ENCODE measurements around the gene CECR2.

The CECR2 gene

DNA sequence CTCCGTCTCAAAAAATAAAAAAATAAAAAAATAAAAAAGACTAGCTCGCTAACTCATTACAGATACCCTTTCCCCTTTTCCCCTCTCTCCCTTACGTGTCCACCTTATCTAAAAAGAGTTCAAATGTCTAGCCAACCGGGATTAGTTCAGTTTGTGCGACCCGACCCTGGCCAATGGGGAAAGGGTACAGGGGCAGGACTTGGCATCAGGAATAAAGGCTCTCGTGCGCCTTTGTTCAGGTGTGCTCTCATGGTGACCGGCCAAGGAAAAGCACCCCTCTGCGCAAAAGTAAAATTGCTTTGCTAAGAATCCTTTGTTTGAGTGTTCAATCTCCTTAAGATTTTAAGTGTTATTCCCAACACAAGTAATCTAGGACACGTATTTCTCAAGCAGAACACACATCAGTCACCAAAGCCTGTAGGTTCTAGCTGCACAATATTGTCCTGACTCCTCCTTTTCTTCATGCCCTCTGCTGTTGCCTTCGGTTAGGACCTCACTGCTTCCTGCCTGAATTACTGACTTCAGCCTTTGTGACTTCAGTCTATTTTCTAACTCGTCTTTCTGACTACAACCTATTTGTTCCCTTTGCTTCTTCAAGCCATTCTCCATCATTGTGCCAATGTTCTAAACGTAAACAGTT is 20.7 kb upstream of the CECR2 start:
- TF ChIP-seq SIN3A (IDR thresholded peaks at IDR 0.05; ENCODE audit: borderline replicate concordance, insufficient read depth, low read length) (no peak), FOXP2 (optimal IDR thresholded peaks at IDR 0.05; ENCODE audit: borderline replicate concordance, extremely low read depth, extremely low read length, insufficient read depth) (no peak), TAF1 (IDR thresholded peaks at IDR 0.05; ENCODE audit: borderline replicate concordance, insufficient read depth, low read length) (no peak), POLR2AphosphoS5 (IDR thresholded peaks at IDR 0.05; ENCODE audit: low read depth, low read length) (no peak)
- TF ChIP-seq, protein P1, sequence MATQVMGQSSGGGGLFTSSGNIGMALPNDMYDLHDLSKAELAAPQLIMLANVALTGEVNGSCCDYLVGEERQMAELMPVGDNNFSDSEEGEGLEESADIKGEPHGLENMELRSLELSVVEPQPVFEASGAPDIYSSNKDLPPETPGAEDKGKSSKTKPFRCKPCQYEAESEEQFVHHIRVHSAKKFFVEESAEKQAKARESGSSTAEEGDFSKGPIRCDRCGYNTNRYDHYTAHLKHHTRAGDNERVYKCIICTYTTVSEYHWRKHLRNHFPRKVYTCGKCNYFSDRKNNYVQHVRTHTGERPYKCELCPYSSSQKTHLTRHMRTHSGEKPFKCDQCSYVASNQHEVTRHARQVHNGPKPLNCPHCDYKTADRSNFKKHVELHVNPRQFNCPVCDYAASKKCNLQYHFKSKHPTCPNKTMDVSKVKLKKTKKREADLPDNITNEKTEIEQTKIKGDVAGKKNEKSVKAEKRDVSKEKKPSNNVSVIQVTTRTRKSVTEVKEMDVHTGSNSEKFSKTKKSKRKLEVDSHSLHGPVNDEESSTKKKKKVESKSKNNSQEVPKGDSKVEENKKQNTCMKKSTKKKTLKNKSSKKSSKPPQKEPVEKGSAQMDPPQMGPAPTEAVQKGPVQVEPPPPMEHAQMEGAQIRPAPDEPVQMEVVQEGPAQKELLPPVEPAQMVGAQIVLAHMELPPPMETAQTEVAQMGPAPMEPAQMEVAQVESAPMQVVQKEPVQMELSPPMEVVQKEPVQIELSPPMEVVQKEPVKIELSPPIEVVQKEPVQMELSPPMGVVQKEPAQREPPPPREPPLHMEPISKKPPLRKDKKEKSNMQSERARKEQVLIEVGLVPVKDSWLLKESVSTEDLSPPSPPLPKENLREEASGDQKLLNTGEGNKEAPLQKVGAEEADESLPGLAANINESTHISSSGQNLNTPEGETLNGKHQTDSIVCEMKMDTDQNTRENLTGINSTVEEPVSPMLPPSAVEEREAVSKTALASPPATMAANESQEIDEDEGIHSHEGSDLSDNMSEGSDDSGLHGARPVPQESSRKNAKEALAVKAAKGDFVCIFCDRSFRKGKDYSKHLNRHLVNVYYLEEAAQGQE (IDR thresholded peaks at IDR 0.05; ENCODE audit: insufficient read depth in 1 of 2, low read depth in 2 of 2, low read length in 2 of 2) = no peak

DNA sequence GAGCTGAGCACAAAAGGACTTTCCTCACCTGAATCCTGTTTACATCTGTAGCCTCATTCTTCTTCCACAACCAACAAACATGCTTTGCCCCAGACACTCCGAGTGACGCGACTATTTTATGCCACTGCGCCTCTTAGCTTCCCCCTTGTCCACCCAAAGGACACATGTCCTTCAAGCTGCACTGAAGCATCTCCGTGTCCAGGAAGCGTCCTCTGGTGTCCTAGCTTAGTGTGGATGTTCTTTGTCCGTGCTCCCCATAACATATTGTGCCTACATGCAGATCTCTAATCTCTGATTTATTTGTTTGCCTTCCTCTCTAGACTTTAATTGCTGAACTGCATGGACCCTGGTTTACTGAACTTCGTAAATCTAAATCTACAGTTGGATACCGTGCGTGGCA is 20.1 kb upstream of the CECR2 start:
- TF ChIP-seq TAF1 (IDR thresholded peaks at IDR 0.05; ENCODE audit: borderline replicate concordance, insufficient read depth, low read length) (no peak), POLR2AphosphoS5 (IDR thresholded peaks at IDR 0.05; ENCODE audit: low read depth, low read length) (no peak)
- TF ChIP-seq, protein P1 (IDR thresholded peaks at IDR 0.05; ENCODE audit: insufficient read depth in 1 of 2, low read depth in 2 of 2, low read length in 2 of 2) = no peak

DNA sequence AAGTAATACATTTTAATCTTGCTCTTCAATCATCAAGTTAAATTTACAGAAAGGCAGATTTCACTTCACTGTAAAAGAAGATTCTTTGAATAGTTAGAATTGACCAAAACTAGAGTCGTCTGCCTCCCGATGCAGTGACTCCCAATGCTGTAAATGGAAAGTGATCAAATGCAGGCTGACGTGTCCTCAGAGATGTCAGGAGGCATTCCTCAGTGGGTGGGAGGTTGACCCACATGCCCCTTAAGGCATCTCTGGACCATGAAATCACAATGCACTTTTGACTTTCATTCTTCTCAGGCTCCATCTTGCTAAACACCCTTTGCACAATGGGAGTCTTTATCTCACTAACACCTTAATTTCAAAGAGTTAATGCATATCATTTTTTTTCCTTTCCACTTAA is 19.0 kb upstream of the CECR2 start:
- TF ChIP-seq TAF1 (IDR thresholded peaks at IDR 0.05; ENCODE audit: borderline replicate concordance, insufficient read depth, low read length) = no peak
- no peak for TF ChIP-seq FOXP2 (optimal IDR thresholded peaks at IDR 0.05; ENCODE audit: borderline replicate concordance, extremely low read depth, extremely low read length, insufficient read depth)
- TF ChIP-seq POLR2AphosphoS5 (IDR thresholded peaks at IDR 0.05; ENCODE audit: low read depth, low read length) = no peak
- no peak for TF ChIP-seq SIN3A (IDR thresholded peaks at IDR 0.05; ENCODE audit: borderline replicate concordance, insufficient read depth, low read length)
- TF ChIP-seq, protein P1 (IDR thresholded peaks at IDR 0.05; ENCODE audit: insufficient read depth in 1 of 2, low read depth in 2 of 2, low read length in 2 of 2) = no peak

DNA sequence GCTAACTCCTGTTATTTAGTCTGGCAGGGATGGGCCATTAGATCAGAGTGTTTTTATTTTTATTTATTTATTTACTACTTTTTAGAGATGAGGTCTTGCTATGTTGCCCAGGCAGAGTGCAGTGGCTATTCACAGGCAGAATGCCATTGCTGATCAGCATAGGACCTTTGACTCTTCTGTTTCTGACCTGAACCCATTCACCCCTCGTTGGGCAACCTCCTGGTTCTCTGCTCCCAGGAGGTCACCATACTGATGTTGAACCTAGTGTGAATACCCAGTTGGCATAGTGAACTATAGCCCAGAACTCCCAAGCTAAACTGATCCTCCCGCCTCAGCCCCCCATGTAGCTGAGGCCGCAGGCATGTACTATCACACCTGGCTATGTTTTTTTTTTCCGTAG is 16.5 kb upstream of the CECR2 start:
- TF ChIP-seq TAF1 (IDR thresholded peaks at IDR 0.05; ENCODE audit: borderline replicate concordance, insufficient read depth, low read length) (no peak), SIN3A (IDR thresholded peaks at IDR 0.05; ENCODE audit: borderline replicate concordance, insufficient read depth, low read length) (no peak), POLR2AphosphoS5 (IDR thresholded peaks at IDR 0.05; ENCODE audit: low read depth, low read length) (no peak), FOXP2 (optimal IDR thresholded peaks at IDR 0.05; ENCODE audit: borderline replicate concordance, extremely low read depth, extremely low read length, insufficient read depth) (no peak)
- TF ChIP-seq, protein P1 (IDR thresholded peaks at IDR 0.05; ENCODE audit: insufficient read depth in 1 of 2, low read depth in 2 of 2, low read length in 2 of 2) = no peak

DNA sequence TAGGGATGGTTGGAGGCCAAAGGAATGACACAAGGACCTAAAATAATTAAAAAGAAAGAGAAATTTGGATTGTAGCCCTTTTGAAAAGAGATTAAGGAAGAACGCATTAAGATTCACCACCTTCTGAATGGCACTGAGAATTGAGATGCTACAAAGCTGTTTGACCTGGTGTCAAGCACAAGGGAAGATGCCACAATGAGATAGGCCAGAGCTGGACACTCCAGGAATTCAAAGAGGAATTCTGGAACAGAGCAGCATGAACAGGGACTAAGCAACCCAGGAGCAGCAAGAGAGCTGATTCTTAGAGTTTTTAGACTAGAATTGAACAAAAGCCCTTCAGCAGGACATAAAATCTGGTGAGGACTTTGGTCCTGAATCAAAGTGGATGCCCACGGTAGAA is 11.6 kb upstream of the CECR2 start:
- TF ChIP-seq, protein P1 (IDR thresholded peaks at IDR 0.05; ENCODE audit: insufficient read depth in 1 of 2, low read depth in 2 of 2, low read length in 2 of 2) = no peak
- TF ChIP-seq FOXP2 (optimal IDR thresholded peaks at IDR 0.05; ENCODE audit: borderline replicate concordance, extremely low read depth, extremely low read length, insufficient read depth) = no peak
- TF ChIP-seq POLR2AphosphoS5 (IDR thresholded peaks at IDR 0.05; ENCODE audit: low read depth, low read length) = no peak
- TF ChIP-seq TAF1 (IDR thresholded peaks at IDR 0.05; ENCODE audit: borderline replicate concordance, insufficient read depth, low read length) = no peak
- TF ChIP-seq SIN3A (IDR thresholded peaks at IDR 0.05; ENCODE audit: borderline replicate concordance, insufficient read depth, low read length) = no peak

Data from PFSK-1 (cell line).